Stimulated activated CD4-positive, alpha-beta T cell treated with anti-CD3 and anti-CD28 coated beads, TNF-alpha, amount 100 ng/mL, for 24 hours (primary cell): ENCODE data around the gene PTPN3.
"Not testable (repeated sequence)": the region's sequence is repeated elsewhere in the genome, so short reads cannot be mapped to it uniquely, and the experiment has no call there.

Source experiments
- DNase-seq, 3 experiments: peaks; one replicate each; pipeline ENCODE4 v3.0.0-alpha.2; 2020; ENCODE audit warnings: low read depth in 3 of 3

The PTPN3 gene

GRCh38 chr9:109498195-109499092, at the start of gene PTPN3:
Gene PTPN3, minus strand, starts transcription at chr9:109498307. Its CDS starts 34,873 bp downstream, at chr9:109463434.
- DNase-seq = no peak

DNA sequence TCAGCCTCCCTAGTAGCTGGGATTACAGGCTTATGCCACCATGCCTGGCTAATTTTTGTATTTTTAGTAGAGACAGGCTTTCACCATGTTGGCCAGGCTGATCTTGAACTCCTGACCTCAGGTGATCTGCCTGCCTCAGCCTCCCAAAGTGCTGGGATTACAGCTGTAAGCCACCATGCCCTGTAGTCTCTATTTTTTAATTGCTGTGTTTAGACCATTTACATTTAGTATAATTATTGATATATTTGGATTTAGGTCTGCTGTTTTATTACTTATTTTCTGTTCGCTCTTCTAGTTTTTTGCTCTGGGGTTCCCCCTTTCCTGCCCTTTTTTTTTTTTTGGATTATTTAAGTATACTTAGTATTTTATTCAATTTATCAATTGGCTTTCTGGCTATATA, 46.8 kb upstream of the PTPN3 start:
- not testable (repeated sequence) for DNase-seq

GRCh38 chr9:109542922-109543321, 44.8 kb upstream of the PTPN3 start:
- DNase-seq = no peak

DNA sequence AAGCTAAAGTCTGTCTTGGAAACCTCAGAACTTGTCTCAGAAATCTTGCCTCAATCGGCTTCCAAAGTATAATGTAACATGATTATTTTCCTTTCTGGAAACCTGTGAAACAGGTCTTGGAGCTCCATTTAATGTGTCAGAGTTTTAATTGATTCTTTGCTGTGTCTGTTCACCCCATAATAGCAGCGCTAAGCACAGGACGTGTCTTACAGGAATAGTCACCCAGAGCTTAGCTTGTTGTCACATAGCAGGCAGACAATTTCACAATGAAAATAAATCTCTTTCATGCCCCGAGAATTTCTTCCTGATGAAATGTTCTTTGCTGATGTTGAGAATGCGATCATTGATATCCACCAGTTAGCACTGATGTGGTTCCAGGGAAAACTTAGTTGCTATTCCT, 40.2 kb upstream of the PTPN3 start:
- no peak for DNase-seq

DNA sequence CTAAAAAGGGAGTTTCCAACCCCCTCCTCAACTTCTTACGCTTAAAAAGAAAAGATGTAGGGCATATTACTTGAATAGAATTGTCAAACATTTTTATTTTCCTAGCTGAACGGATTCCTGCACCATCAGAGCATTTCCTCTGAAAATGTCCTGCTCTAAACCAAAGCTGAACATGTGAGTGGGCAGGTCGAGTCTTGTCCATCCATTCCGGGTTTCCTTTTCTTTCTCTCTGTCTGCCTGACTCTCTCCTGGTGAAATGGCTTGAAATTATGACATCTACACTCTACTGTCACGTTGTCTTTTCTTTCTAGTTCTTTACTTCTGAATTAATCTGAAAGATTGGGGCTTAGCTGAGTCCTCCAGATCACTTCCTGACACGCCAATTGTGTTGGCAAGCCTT, 39.2 kb upstream of the PTPN3 start:
- DNase-seq = no peak

DNA sequence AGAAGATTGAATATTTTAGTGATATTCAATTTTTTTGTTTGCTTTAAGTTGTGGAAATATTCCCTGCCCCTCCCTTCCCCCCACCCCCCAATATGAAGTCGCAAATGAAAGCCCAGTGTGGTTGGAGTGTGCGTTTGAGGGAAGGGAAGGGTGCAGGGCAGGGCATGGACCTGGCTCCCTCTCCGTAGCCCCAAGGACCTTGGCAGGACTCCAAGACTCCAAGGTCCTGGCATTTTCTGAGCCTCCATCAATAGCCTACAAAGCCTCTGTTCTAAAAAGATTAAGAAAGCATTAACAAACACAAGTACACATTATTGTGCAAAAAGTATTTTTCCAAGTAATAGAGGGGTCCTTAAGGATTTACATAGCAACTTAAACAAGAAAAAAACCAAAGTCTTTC, 38.8 kb upstream of the PTPN3 start:
- no peak for DNase-seq

DNA sequence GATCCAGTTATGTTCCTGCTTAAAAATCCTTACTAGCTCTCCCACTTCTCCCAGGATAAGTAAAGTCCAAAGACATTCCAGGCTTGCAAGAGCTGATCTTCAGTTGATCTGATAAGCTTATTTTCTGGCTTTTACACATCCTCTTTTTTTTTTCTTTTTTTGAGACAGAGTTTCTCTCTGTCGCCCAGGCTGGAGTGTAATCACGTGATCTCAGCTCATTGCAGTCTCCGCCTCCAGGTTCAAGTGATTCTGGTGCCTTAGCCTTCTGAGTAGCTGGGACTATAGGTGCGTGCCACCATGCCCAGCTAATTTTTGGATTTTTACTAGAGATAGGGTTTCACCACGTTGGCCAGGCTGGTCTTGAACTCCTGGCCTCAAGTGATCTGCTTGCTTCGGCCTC, 37.3 kb upstream of the PTPN3 start:
- no peak for DNase-seq

DNA sequence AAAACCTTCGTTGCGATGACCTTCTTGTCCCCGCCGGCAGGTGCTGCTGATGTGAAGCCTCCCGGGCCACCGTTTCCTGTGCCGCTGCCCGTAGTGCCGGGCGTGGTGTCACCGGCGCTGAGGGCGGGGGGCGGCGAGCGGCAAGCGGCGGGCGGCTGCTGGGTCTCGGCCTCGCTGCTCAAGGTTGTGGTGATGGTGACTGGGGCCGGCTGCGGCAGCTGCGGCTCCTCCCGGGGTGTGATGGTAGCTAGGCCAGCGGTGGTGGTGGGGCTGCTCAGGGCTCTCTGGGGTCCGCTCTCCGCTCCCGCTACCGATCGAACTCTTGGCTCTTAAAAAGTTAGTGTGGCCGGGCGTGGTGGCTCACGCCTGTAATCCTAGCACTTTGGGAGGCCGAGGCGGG, 36.0 kb upstream of the PTPN3 start:
- no peak for DNase-seq

DNA sequence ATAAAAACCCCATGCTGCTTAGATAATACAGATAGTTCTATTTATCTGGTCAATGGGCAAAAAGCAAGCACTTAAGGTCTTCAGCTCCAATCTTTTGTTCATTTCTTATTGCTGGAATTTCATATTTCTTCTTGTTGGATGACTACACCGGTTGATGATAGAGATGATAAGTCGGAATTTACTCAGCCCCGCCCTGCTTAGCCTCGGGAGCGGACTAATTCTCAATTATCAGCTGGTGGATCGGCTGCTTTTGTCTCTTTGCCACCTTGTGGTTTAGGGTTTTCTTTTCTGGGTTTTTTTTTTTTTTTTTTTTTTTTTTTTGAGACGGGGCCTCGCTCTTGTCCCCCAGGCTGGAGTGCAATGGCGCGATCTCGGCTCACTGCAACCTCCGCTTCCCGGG, 34.5 kb upstream of the PTPN3 start:
- DNase-seq = not testable (repeated sequence)

DNA sequence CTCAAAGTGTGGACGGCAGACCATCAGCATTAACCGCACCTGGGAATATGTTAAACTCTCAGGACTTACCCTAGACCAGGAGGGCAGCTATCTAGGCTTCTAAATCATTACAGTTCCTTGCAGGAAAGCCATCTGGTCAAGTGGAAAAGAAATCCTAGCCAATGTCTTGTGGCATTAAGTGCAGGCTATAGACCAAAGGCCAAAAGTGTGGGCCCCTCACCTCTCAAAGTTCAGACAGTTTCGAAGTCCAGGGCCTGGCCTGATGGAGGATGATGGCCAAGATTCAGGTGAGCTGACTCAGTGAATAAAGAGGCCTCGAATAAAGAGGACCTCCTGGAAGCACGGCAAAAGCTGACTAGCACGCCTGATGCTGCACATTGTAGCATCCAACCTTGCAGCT, 24.0 kb upstream of the PTPN3 start:
- no peak for DNase-seq

- DNase-seq = peak in 2 of 3 experiments; percentile 3 to 19
Observed at GRCh38 chr9:109520475-109521132, 22.5 kb upstream of the PTPN3 start.

- DNase-seq = no peak
Observed at GRCh38 chr9:109519366-109519765, 21.3 kb upstream of the PTPN3 start.

- no peak for DNase-seq
Observed at GRCh38 chr9:109518621-109519335, 20.7 kb upstream of the PTPN3 start.

- no peak for DNase-seq
Observed at GRCh38 chr9:109517901-109518377, 19.8 kb upstream of the PTPN3 start.

DNA sequence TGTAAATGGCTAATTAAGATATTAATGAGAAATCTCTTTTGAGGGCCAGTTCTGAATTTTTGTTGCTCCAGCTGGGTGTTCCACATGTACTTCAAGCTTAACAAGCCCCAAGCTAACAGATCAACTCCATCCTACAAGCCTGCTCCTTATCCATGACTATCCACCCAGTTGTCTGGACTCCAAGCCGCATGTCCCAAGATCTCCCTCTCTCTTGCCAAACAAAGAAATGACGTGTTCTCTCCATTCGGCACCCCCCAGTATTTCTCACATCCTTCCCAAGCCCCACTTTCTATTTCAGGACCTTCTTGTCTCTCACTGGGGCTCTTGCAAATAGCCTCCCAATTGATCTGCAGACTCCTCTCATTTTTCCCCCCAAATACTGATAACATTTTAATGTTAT, 15.8 kb upstream of the PTPN3 start:
- DNase-seq = no peak

DNA sequence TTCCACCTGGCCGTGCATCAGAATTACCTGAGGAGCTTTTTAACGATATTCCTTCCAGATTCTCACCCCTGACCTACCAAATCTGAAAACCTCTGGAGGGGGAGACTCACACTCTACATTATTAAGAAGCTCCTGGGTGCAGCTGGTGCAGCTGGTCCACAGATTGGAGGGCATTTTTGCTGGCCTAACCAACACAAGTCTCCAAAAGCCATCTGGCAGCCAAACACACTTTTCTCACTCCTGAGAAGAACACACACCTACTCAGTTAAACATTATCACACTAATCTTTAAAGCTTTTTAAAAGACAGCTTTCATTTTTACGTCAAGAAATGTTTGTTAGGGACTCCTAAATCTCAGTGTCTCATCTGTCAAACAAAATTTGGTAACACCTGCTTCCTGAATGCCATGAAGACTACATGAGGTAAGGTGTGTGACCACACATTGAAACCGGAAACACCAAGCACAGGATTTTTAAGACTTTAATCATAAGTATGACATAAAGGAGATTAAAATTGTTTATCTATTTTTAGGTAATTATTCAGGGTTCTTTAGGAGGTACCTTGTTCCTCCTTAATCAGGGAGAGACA, 14.2 kb upstream of the PTPN3 start:
- DNase-seq = no peak

GRCh38 chr9:109510506-109510905, 12.4 kb upstream of the PTPN3 start:
- no peak for DNase-seq

DNA sequence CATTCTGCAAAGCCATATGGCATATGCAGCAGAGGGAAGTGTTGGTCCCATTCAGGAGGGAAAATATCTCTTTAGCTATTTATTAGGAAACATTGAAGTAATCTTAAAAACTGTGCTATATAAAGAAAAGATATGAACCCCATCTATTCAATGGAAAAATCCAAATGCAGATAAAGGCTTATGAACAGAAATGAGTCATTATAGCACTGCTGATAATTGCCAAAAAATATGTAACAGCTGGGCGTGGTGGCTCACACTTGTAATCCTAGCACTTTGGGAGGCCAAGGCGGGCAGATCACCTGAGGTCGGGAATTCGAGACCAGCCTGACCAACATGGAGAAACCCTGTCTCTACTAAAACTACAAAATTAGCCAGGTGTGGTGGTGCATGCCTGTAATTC, 11.9 kb upstream of the PTPN3 start:
- not testable (repeated sequence) for DNase-seq

DNA sequence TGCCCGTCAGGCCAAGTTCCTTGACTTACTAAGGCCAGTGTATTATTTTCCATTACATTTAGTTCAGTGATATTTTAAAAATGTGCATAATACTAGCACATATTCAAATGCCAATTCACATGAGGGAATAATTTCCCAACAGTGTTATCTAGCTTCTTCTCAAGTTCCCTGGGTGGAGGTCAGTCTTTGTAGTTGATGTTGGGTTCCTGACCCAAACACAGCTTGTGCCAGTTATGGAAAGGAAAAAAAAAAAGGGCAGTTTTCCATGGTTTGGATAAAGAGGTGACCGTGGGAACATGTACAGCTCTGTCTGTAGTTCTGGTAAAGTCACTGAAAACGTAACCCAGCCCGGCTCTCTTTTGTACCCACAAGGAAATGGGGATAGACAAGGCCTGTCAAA, 11.5 kb upstream of the PTPN3 start:
- DNase-seq = no peak

DNA sequence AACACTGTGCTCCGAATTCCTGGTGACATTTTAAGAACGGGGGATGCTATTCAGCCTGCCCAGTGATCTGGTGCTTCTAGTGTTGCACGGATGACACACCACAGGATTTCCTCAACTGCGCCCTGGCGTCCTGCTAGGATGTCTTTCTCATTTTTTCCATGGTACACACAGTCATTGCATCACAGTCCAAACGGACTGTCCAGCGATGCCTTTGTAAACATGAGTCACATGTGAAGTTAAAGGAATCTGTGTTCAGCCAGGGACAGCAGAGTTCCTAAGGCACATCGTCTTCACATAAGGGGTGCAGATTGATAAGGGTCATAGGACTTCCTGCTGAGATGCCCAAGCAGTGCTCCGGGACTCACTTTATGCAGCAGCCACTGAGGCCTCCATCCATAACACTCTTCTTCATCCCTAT, 9.3 kb upstream of the PTPN3 start:
- DNase-seq = no peak

GRCh38 chr9:109506097-109506712, 8.1 kb upstream of the PTPN3 start:
- DNase-seq = no peak

DNA sequence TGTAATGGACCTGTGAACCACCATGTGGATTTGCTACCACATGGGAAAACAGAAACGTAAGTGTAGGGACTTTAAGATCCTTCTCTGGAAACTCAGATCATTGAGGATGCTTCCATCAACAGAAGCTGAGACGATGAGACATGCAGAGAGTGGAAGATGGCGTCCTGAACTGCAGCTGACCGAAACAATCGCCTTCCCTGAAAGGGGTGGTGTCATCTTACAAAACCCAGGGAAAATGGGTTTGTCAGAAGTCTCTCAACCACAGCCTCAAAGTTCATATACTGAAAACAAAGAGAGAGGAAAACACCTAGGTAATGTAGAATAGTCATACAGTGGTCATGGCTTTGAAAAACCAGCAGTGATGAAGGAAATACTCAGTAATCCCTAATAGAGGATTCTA, 6.6 kb upstream of the PTPN3 start:
- DNase-seq = no peak
